Measurements from ENCODE around the gene PARD6G. TPM values are rescaled to one million over a fixed set of nuclear protein-coding genes. Genes with fewer than 3 reads are reported as not detected.

The PARD6G gene
- total and polyA plus RNA-seq, 10 of the 15 experiments (the other 5 are each of a cell fraction or from before 2014, with no cell fraction given) = 0.20 to 2.0 (median 0.60) TPM

DNA sequence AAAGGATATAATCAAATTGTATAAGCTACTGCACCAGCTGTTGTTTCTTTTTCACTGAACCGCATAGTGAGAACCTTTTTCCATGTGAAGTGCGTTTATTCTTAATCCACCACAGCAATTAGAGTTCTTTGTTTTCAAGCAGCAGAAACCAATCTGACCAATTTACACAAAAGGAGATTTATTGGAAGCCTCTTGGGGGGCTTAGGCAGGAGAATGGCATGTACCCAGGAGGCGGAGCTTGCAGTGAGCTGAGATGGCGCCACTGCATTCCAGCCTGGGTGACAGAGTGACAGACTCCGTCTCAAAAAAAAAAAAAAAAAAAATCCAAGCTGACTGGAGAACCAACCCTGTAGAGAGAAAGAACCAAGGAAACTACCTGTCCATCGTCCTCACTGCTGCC lies 128.2 kb downstream of the PARD6G start:
- Histone ChIP-seq H3K79me2 (ENCODE audit: control insufficient read depth, insufficient read depth, low read length) (peaks cover 21% of the 10 kb centered on the region), H3K36me3 (ENCODE audit: control insufficient read depth in 2 of 2, insufficient read depth in 2 of 2, low read length in 1 of 2) (peaks cover 0 to 5% of the 10 kb centered on the region in 2 experiments; a peak in 3 of 4 replicates), H3K27ac (ENCODE audit: control insufficient read depth, insufficient read depth) (no peak overlapping the region), H2AFZ (ENCODE audit: control insufficient read depth, low read depth, low read length) (no peak overlapping the region), H3K4me1 (ENCODE audit: control insufficient read depth, insufficient read depth, low read length) (no peaks in the 10 kb centered on the region), H4K20me1 (ENCODE audit: control insufficient read depth, insufficient read depth) (no peaks in the 10 kb centered on the region), H3K9me3 (replicated peaks; ENCODE audit: control insufficient read depth, insufficient read depth, low read length) (no peaks in the 10 kb centered on the region), H3K4me3 (no peak overlapping the region), H3K27me3 (replicated peaks in 1 of 2; ENCODE audit: control insufficient read depth in 2 of 2, insufficient read depth in 2 of 2, low read length in 1 of 2) (no peaks in the 10 kb centered on the region), H3K9ac (ENCODE audit: control insufficient read depth, insufficient read depth, low read length) (no peak overlapping the region), H3K4me2 (ENCODE audit: control insufficient read depth, insufficient read depth) (no peak overlapping the region)
- CTCF ChIA-PET = interaction anchor here (0.6 kb wide), 1 partner anchor 63 kb away, joined by 4 read pairs; no protein-coding TSS in a partner anchor
- POLR2A ChIA-PET = no interaction called here
- intact Hi-C loops (cut with micrococcal nuclease; ENCODE audit: unreplicated experiment) = no loop called here
- FAIRE-seq (no peak), DNase-seq (ENCODE audit: low read depth, low spot score) (no peak), ATAC-seq (no peak)
- no TSS peak for BruUV-seq (replicated peaks)
- RAD21 ChIA-PET (ENCODE audit: unreplicated experiment) = no interaction called here
- 100% methylated on average over 3 of the region's 6 CpGs for WGBS (ENCODE audit: insufficient coverage, insufficient replicate concordance, low lambda C conversion rate, missing lambda C conversion rate)
- SMC1A ChIA-PET (ENCODE audit: uncharacterized antibody, unreplicated experiment) = no interaction called here
- in situ Hi-C loops (cut with MboI) = no loop called here
- TF ChIP-seq BCL3 (IDR thresholded peaks at IDR 0.05; ENCODE audit: borderline replicate concordance, insufficient read depth, low read depth, low read length, poor library complexity, severe bottlenecking) = no peak
- no peak for TF ChIP-seq CBX3 (IDR thresholded peaks at IDR 0.05; ENCODE audit: borderline replicate concordance, low read depth)
- TF ChIP-seq, protein P1, sequence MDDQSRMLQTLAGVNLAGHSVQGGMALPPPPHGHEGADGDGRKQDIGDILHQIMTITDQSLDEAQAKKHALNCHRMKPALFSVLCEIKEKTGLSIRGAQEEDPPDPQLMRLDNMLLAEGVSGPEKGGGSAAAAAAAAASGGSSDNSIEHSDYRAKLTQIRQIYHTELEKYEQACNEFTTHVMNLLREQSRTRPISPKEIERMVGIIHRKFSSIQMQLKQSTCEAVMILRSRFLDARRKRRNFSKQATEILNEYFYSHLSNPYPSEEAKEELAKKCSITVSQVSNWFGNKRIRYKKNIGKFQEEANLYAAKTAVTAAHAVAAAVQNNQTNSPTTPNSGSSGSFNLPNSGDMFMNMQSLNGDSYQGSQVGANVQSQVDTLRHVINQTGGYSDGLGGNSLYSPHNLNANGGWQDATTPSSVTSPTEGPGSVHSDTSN (IDR thresholded peaks at IDR 0.05; ENCODE audit: insufficient replicate concordance, low read depth, low read length) = no peak
- no peak for TF ChIP-seq SKIL (IDR thresholded peaks at IDR 0.05; ENCODE audit: low read depth, poor library complexity, severe bottlenecking)
- TF ChIP-seq TARDBP (IDR thresholded peaks at IDR 0.05; ENCODE audit: borderline replicate concordance) = no peak
- TF ChIP-seq PAX8 (IDR thresholded peaks at IDR 0.05) = no peak
- no peak for TF ChIP-seq EZH2 (IDR thresholded peaks at IDR 0.05; ENCODE audit: borderline replicate concordance, control insufficient read depth, low read depth, low read length)
- no peak for TF ChIP-seq TBL1XR1 (IDR thresholded peaks at IDR 0.05; ENCODE audit: low read depth, low read length)
- TF ChIP-seq HDAC6 (IDR thresholded peaks at IDR 0.05; ENCODE audit: unreplicated experiment) = no peak
- no peak for TF ChIP-seq RUNX3 (IDR thresholded peaks at IDR 0.05; ENCODE audit: low read length)

All from GM12878 (cell line).